WTC11 (cell line): ENCODE results near the gene DDX55. TPM values are rescaled to one million over a fixed set of nuclear protein-coding genes. Genes with fewer than 3 reads are reported as not detected.
A peak's percentile ranks its signal among the peaks of the same experiment; 100 is the strongest.

Source experiments
- ATF2 ChIP-seq: sonication (generic); formaldehyde crosslinking; IDR thresholded peaks from 2 replicates; pipeline ENCODE4 v1.8.1; 2022; ENCODE audit warnings: low read depth, missing genetic modification reagents, borderline replicate concordance
- CBFB ChIP-seq: sonication (generic); formaldehyde crosslinking; IDR thresholded peaks from 2 replicates; pipeline ENCODE4 v1.8.1; 2022; ENCODE audit warnings: mild to moderate bottlenecking, low read depth, missing genetic modification reagents
- ELF4 ChIP-seq: sonication (generic); formaldehyde crosslinking; IDR thresholded peaks from 2 replicates; pipeline ENCODE4 v1.8.1; 2022; ENCODE audit warnings: low read depth, mild to moderate bottlenecking, moderate library complexity, missing genetic modification reagents
- ESRRA ChIP-seq: sonication (generic); formaldehyde crosslinking; IDR thresholded peaks from 2 replicates; pipeline ENCODE4 v1.8.1; 2022; ENCODE audit warnings: mild to moderate bottlenecking, missing genetic modification reagents, borderline replicate concordance
- FOXP1 ChIP-seq: sonication (generic); formaldehyde crosslinking; IDR thresholded peaks from 2 replicates; pipeline ENCODE4 v1.8.0; 2022; ENCODE audit warnings: missing genetic modification reagents, mild to moderate bottlenecking, moderate library complexity, borderline replicate concordance
- GRHL2 ChIP-seq: fragments of 250-450 bp; sonication (Bioruptor Pico); IDR thresholded peaks from 2 replicates; pipeline ENCODE4 v1.8.0; 2022; ENCODE audit warnings: mild to moderate bottlenecking, moderate library complexity; ENCODE audit not compliant: insufficient replicate concordance, severe bottlenecking
- HMGA2 ChIP-seq: fragments of 250-450 bp; sonication (Bioruptor Pico); IDR thresholded peaks from 2 replicates; pipeline ENCODE4 v1.4.0; 2021; ENCODE audit warnings: mild to moderate bottlenecking, moderate library complexity
- IRF1 ChIP-seq: sonication (generic); formaldehyde crosslinking; IDR thresholded peaks from 2 replicates; pipeline ENCODE4 v1.8.0; 2023; ENCODE audit warnings: missing genetic modification reagents
- IRF2 ChIP-seq: sonication (generic); formaldehyde crosslinking; IDR thresholded peaks from 2 replicates; pipeline ENCODE4 v1.8.0; 2022; ENCODE audit warnings: low read depth, missing genetic modification reagents, borderline replicate concordance
- MXD4 ChIP-seq: fragments of 250-450 bp; sonication (Bioruptor Pico); IDR thresholded peaks from 2 replicates; pipeline ENCODE4 v1.8.0; 2021; ENCODE audit warnings: mild to moderate bottlenecking, moderate library complexity, borderline replicate concordance
- NFATC4 ChIP-seq: fragments of 250-450 bp; sonication (Bioruptor Pico); IDR thresholded peaks from 2 replicates; pipeline ENCODE4 v1.9.0; 2021; ENCODE audit warnings: mild to moderate bottlenecking
- OVOL2 ChIP-seq: fragments of 250-450 bp; sonication (Bioruptor Pico); IDR thresholded peaks from 2 replicates; pipeline ENCODE4 v1.9.0; 2021; ENCODE audit warnings: mild to moderate bottlenecking, borderline replicate concordance
- RELA ChIP-seq: sonication (generic); formaldehyde crosslinking; IDR thresholded peaks from 2 replicates; pipeline ENCODE4 v1.8.1; 2022; ENCODE audit warnings: missing genetic modification reagents, mild to moderate bottlenecking, borderline replicate concordance
- SP1 ChIP-seq: sonication (generic); formaldehyde crosslinking; conservative IDR thresholded peaks from 2 replicates; pipeline ENCODE4 v1.8.1; 2022; ENCODE audit warnings: missing genetic modification reagents
- TEAD1 ChIP-seq: sonication (generic); formaldehyde crosslinking; IDR thresholded peaks from 2 replicates; pipeline ENCODE4 v1.8.0; 2022; ENCODE audit warnings: mild to moderate bottlenecking, missing genetic modification reagents
- TEAD4 ChIP-seq: sonication (generic); formaldehyde crosslinking; IDR thresholded peaks from 2 replicates; pipeline ENCODE4 v1.8.0; 2022; ENCODE audit warnings: mild to moderate bottlenecking, missing genetic modification reagents
- ZNF121 ChIP-seq: sonication (generic); formaldehyde crosslinking; IDR thresholded peaks from 2 replicates; pipeline ENCODE4 v1.8.0; 2023; ENCODE audit warnings: missing genetic modification reagents
- ZNF138 ChIP-seq: sonication (generic); formaldehyde crosslinking; conservative IDR thresholded peaks from 2 replicates; pipeline ENCODE4 v1.8.1; 2022; ENCODE audit warnings: mild to moderate bottlenecking, moderate library complexity, missing genetic modification reagents
- ZNF219 ChIP-seq: sonication (generic); formaldehyde crosslinking; IDR thresholded peaks from 2 replicates; pipeline ENCODE4 v1.8.0; 2023; ENCODE audit warnings: missing genetic modification reagents, mild to moderate bottlenecking, borderline replicate concordance
- ZNF263 ChIP-seq: sonication (generic); formaldehyde crosslinking; IDR thresholded peaks from 2 replicates; pipeline ENCODE4 v1.8.1; 2022; ENCODE audit warnings: low read depth, mild to moderate bottlenecking, moderate library complexity, missing genetic modification reagents
- ZNF416 ChIP-seq: fragments of 250-450 bp; sonication (Bioruptor Pico); IDR thresholded peaks from 2 replicates; pipeline ENCODE4 v1.9.0; 2021; ENCODE audit warnings: mild to moderate bottlenecking, inconsistent platforms
- ZNF532 ChIP-seq: fragments of 250-450 bp; sonication (Bioruptor Pico); IDR thresholded peaks from 2 replicates; pipeline ENCODE4 v1.9.0; 2021; ENCODE audit warnings: mild to moderate bottlenecking, borderline replicate concordance
- total RNA-seq: library from RNA; stranded (reverse); gene quantifications from 3 replicates; pipeline ENCODE4 v1.2.3, GENCODE V29; 2021
- TF ChIP-seq, protein P1 (sequence below): sonication (generic); formaldehyde crosslinking; IDR thresholded peaks from 2 replicates; pipeline ENCODE4 v1.8.0; 2022; ENCODE audit warnings: mild to moderate bottlenecking, missing genetic modification reagents
- TF ChIP-seq, protein P2 (sequence below): sonication (generic); formaldehyde crosslinking; IDR thresholded peaks from 2 replicates; pipeline ENCODE4 v1.8.0; 2022; ENCODE audit warnings: missing genetic modification reagents
- TF ChIP-seq, protein P3 (sequence below): sonication (generic); formaldehyde crosslinking; IDR thresholded peaks from 2 replicates; pipeline ENCODE4 v1.8.1; 2022; ENCODE audit warnings: low read depth, mild to moderate bottlenecking, moderate library complexity, missing genetic modification reagents, borderline replicate concordance

Gene DDX55
- total RNA-seq, 1 experiment from 2014 or later, result 44.2 TPM

DNA sequence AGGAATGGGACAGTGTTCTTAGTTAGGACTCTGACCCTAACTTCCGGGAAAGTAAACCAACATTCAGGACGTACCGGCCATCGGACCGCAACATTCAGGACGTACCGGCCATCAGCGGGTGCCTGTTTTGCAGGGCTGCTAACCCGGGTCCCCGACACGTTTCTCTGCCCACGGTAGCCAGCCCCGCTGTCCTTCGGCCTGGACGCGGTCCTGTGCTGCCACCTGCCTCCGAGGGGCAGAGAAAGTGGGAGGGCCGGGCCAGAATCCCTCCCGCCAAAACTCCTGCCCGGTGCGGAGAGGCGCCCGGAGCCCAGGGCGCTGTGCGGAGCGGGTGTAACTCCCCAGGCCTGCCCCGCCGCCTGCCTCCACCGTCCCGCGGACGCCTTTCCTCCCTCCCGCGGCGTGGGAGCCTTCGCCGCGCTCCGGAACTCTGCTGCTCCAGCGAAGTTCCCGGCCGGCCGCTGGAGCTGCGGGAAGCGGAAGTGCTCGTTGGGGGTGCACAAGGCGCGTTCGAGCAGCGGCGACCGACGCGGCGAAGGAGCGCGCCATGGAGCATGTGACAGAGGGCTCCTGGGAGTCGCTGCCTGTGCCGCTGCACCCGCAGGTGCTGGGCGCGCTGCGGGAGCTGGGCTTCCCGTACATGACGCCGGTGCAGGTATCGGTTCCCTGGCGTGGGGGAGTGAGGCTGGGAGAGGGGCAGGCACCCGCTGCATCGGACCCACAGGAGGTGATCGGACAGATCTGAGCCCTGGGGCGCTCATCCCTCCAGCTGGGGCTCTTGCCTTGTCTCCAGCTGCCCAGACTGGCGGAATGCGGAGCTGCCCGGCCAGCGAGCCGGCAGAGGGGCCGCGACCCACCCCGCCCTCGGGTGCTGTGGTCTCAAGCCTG is at the start of gene DDX55 (continued):
- TF ChIP-seq ZNF532 (CRISPR knock-in tag) (no peak), ZNF263 (CRISPR knock-in tag) (no peak), TEAD1 (CRISPR knock-in tag) (peak; percentile 73; the same call in 1 of the 2 replicates), OVOL2 (no peak), ATF2 (CRISPR knock-in tag) (peak; percentile 35; the same call in 1 of the 2 replicates), FOXP1 (CRISPR knock-in tag) (peak; percentile 86), ZNF219 (CRISPR knock-in tag) (no peak), IRF1 (CRISPR knock-in tag) (peak; percentile 79; the same call in 1 of the 2 replicates), ZNF121 (CRISPR knock-in tag) (no peak), ELF4 (CRISPR knock-in tag) (no peak), RELA (peak; percentile 46; the same call in 1 of the 2 replicates), TEAD4 (CRISPR knock-in tag) (peak; percentile 68; the same call in 1 of the 2 replicates), ZNF138 (CRISPR knock-in tag) (0 out of 2 replicates have a peak, but pooled peaks have one; percentile 48), NFATC4 (CRISPR knock-in tag) (no peak), ZNF416 (no peak), SP1 (CRISPR knock-in tag) (peak; percentile 89), HMGA2 (CRISPR knock-in tag) (no peak), MXD4 (CRISPR knock-in tag) (no peak), GRHL2 (CRISPR knock-in tag) (no peak), ESRRA (CRISPR knock-in tag) (peak; percentile 87; the same call in 1 of the 2 replicates), IRF2 (no peak), CBFB (CRISPR knock-in tag) (no peak)
- TF ChIP-seq, protein P1, sequence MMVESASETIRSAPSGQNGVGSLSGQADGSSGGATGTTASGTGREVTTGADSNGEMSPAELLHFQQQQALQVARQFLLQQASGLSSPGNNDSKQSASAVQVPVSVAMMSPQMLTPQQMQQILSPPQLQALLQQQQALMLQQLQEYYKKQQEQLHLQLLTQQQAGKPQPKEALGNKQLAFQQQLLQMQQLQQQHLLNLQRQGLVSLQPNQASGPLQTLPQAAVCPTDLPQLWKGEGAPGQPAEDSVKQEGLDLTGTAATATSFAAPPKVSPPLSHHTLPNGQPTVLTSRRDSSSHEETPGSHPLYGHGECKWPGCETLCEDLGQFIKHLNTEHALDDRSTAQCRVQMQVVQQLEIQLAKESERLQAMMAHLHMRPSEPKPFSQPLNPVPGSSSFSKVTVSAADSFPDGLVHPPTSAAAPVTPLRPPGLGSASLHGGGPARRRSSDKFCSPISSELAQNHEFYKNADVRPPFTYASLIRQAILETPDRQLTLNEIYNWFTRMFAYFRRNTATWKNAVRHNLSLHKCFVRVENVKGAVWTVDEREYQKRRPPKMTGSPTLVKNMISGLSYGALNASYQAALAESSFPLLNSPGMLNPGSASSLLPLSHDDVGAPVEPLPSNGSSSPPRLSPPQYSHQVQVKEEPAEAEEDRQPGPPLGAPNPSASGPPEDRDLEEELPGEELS (CRISPR knock-in tag), result peak; percentile 82
- TF ChIP-seq, protein P2, sequence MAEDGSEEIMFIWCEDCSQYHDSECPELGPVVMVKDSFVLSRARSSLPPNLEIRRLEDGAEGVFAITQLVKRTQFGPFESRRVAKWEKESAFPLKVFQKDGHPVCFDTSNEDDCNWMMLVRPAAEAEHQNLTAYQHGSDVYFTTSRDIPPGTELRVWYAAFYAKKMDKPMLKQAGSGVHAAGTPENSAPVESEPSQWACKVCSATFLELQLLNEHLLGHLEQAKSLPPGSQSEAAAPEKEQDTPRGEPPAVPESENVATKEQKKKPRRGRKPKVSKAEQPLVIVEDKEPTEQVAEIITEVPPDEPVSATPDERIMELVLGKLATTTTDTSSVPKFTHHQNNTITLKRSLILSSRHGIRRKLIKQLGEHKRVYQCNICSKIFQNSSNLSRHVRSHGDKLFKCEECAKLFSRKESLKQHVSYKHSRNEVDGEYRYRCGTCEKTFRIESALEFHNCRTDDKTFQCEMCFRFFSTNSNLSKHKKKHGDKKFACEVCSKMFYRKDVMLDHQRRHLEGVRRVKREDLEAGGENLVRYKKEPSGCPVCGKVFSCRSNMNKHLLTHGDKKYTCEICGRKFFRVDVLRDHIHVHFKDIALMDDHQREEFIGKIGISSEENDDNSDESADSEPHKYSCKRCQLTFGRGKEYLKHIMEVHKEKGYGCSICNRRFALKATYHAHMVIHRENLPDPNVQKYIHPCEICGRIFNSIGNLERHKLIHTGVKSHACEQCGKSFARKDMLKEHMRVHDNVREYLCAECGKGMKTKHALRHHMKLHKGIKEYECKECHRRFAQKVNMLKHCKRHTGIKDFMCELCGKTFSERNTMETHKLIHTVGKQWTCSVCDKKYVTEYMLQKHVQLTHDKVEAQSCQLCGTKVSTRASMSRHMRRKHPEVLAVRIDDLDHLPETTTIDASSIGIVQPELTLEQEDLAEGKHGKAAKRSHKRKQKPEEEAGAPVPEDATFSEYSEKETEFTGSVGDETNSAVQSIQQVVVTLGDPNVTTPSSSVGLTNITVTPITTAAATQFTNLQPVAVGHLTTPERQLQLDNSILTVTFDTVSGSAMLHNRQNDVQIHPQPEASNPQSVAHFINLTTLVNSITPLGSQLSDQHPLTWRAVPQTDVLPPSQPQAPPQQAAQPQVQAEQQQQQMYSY, result peak; percentile 24; the same call in 1 of the 2 replicates
- TF ChIP-seq, protein P3, sequence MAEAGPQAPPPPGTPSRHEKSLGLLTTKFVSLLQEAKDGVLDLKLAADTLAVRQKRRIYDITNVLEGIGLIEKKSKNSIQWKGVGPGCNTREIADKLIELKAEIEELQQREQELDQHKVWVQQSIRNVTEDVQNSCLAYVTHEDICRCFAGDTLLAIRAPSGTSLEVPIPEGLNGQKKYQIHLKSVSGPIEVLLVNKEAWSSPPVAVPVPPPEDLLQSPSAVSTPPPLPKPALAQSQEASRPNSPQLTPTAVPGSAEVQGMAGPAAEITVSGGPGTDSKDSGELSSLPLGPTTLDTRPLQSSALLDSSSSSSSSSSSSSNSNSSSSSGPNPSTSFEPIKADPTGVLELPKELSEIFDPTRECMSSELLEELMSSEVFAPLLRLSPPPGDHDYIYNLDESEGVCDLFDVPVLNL (CRISPR knock-in tag), result no peak; the same call in 1 of the 2 replicates
